ENCODE results near the gene PHACTR1.

The PHACTR1 gene

DNA sequence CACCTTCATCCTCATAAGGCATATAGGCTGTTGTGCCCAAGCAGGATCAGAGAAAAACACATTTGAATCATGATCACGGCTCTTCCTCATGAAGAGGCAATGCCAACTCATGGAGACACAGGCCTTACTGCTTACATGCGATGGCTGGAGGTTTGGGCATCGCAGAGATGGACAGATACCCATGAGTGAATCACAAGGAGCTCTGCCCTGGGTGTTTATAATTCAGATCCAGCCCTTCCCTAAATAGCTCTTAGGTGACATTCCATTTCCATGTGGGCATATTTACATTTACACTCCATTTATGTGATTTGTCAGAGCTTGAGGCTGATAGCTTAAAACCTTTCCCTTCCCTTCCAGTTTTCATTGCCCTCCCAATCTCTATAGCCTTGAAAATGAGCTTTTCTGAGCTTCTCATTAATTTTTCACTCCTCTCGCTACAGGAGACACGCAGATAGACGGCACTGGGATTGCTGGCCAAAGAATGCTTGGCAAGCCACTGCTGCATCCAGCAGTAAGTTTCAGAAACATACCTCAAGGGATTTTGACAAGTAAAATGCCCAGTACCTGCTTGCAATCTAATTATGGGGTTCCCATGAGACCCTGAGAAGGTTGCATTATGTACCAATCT lies 362.6 kb downstream of the PHACTR1 start:
- no peak for DNase-seq

DNA sequence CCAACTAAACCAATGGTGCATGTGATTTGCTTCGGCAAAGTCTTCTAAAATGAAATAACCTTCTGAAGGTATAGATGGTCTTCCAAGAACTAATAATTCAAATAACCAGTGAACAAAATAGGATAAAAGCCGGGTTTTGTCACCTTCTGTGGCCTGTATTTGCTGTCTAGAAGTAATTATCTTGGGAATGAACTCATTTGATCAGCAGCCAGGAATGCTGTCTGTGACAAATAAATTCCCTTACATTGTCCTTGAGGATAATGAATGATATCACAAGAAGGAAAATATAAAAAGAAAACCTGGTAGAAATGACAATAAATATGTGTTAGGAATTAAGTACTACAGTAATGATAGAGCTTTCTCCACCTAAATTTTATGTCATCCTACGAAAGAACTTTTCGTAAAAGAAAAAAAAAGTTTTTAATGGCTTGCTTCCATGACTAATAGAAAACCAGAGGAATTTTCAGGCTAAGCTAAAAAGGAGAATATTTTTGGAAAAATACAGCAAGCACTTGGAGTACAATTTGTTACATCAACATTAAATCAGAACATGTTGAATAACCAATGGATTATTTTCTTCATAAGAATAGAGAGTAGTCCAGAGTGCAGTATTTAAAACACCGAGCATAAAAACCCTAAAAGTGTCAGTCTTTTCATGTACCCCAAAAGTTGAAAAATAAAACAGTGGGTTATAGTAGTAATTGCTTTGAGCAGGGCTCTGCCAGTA lies 364.1 kb downstream of the PHACTR1 start:
- no peak for DNase-seq

DNA sequence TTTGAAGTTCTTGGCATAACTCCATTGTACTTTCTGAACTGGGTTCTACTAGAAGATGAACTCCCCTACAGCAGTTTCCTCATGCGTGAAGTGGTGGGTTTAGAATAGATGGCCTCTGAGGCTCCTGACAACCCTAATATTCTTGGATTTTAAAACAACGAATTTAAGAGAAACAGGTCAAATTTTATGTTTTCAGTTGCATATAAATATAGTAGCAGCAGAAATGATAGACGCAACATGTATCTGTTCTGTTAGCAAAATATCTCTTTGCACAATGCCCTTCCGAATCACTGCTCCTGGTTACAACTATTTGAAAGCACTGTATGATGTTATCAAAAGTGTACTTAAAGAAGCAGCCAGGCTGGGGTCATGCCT lies 364.6 kb downstream of the PHACTR1 start:
- no peak for DNase-seq

- DNase-seq = no peak
Observed at GRCh38 chr6:13089296-13089994, 372.9 kb downstream of the PHACTR1 start.

- no peak for DNase-seq
Observed at GRCh38 chr6:13091192-13091591, 374.6 kb downstream of the PHACTR1 start.

DNA sequence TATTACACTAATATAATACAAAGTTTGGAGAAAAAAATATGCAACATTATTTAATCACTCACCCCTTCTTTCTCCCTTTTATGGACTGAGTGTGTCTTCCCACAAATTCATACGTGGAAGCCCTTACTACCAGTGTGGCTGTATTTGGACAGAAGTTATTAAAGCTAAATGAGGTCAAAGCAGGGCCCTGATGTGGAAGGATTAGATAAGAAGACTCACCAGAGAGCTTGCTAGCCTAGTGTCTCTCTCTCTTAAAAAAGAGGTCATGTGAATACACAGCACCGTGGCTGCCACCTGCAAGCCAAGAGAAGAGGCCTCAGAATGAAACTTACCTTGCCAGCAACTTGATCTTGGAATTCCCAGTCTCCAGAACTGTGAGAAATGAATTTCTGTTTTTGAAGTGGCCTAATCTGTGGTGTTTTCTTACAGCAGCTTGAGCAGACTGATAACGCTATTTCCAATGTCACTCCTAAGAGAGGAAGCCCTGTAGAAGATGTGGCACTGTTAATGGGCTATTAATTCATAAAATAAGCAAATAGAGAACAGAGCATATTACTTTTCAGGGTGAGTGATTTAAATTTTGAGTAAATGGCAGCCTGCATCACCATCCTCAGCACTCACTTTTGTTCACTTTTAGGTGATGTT lies 378.3 kb downstream of the PHACTR1 start:
- DNase-seq = no peak

- DNase-seq = no peak
Observed at GRCh38 chr6:13096084-13096483, 379.5 kb downstream of the PHACTR1 start.

DNA sequence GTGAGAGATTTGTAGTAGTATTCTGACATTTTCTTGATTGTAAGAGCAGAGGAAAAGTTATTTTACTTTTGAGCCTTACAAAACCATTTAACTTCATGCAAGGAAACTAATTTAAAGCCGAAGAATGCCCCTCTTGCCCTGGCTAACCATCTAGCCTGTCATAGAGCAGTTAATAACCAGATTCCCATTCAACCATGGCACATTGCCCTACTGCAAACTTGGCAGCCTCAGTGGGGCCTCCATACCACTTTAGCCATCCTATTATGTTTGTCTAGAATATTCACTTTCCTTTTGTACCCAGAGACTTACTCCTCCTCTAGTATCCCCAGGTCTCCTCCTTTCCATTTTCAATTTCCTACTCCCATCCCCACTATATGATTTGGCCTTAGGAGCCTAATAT lies 380.9 kb downstream of the PHACTR1 start:
- DNase-seq = no peak

DNA sequence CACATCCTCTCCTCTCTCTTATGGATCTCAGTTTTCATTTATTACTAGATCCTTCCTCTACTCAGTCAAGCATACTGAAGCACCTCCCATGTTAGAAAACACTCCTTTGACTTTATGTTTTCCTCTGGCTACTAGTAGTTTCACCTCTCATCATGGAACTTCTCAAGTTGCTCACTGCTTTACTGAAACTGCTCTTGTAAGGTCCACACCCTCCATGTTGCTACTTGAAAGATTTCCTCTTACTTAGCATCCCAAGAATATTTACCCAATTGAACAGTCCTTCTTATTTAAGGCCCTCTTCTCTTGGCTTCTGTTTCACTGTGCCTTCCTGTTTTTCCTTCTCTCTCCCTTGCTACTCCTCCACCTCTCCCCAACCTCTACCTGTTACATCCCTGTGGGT lies 381.4 kb downstream of the PHACTR1 start:
- no peak for DNase-seq

GRCh38 chr6:13098793-13099570 lies 382.4 kb downstream of the PHACTR1 start:
- no peak for DNase-seq

- DNase-seq = no peak
Observed at GRCh38 chr6:13099771-13100170, 383.2 kb downstream of the PHACTR1 start.

- no peak for DNase-seq
Observed at GRCh38 chr6:13101409-13101808, 384.8 kb downstream of the PHACTR1 start.

DNA sequence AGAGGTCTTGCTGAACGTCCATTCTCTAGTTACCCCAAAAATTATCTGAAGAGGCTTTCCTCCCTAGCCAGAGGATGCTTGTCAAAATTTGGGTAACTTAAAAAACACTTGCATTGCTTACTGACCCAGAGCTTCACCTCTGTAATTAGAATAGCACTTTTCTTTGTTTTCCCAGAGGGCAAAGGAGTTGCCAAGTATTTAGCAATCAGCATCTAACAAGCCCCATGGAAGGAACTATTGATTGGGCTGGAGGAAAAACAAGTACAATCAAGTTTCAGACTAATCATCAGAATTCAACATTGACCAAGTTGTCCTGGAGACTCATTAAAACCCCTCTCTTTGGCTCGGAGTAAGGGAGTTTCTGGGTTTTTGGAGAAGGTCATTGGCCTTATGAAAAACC lies 385.4 kb downstream of the PHACTR1 start:
- no peak for DNase-seq

DNA sequence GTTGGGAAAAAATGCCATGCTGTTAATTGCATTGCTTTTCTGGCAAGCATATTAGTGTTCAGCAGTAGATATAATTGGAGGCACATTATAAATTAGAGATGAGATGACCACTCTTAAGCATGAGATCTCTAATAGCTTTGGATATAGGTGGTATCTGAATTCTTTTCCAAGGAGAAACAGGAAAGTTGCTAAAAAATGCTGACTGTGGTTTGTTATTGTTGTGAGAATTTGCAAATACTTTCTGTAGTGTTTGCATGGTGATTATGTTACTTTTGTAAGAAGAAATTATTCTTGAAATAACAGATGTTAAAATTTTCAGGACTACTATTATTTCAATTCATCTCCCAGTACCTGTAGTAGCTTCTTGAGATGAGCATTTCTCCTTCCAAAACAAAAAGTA lies 386.6 kb downstream of the PHACTR1 start:
- DNase-seq = no peak

- DNase-seq = no peak
Observed at GRCh38 chr6:13105139-13105538, 388.6 kb downstream of the PHACTR1 start.

- DNase-seq = no peak
Observed at GRCh38 chr6:13112921-13113320, 396.4 kb downstream of the PHACTR1 start.

DNA sequence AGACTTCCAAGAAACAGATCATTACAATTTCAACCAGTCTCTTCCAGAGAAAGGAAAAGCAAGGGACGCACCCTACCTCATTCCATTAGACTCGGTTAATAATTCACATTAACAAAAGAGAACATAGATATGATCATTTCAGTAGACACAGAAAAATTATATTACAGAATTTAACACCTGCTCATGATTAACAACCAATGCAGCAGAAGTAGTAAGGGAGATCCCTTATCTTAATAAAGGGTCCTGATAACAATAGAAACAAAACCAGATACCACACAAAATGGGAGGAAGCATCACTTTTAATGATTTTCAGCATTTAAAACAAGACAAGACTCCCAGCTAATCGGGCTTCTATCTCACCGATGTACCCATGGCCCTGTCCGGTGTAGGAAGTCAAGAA lies 396.8 kb downstream of the PHACTR1 start:
- DNase-seq = no peak

GRCh38 chr6:13113981-13114593 lies 397.5 kb downstream of the PHACTR1 start:
- DNase-seq = no peak

DNA sequence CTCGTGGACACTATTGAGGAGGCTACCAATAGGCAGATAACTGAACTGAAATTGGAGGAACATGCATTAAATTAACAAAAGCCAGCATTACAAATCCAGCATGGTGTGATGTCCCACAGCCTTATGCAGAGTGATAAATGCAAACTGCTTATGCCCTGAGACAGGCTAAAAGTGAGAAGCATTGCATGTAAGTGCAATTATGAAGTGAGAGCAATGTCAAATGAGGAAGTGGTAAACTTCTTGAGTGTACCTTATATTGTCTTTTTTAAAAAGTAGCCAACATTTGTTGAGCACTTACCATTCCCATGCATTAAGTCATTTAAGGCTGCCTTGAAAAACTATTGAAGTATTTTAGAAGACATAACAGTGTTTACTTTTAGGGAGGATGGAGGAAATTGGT lies 399.6 kb downstream of the PHACTR1 start:
- no peak for DNase-seq

- no peak for DNase-seq
Observed at GRCh38 chr6:13117570-13117969, 401.0 kb downstream of the PHACTR1 start.

DNA sequence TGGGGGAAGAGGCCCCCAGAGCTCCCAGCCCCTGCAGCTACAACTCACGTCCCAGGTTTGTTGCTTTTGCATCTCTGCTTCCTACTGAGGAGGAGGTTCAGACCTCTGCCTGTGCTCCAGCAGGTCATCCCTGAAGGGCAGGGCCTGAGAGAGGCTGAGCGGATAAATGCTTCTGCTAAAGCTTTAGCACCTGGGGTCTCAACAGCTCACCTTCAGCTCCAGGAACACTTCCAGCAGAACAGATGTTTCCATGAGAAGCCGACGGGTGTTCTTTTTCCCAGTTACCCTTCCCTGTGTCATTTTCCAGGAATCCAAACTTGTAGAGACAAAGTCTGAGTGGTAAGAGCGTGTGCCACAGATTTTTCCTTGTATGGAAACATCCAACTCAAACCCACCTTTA lies 403.0 kb downstream of the PHACTR1 start:
- no peak for DNase-seq

Data from NK-92 treated with Interleukin-12 subunit alpha and Interleukin-12 subunit beta, amount 100 ng/mL, for 24 hours (cell line).